Measurements from ENCODE around the gene LYZ.

The LYZ gene

GRCh38 chr12:69401940-69402339, 53.8 kb downstream of the LYZ start:
- TF ChIP-seq JUND (IDR thresholded peaks at IDR 0.05; ENCODE audit: low read depth), result no peak
- DNase-seq (ENCODE audit: low read depth in 1 of 2, low spot score in 1 of 2), result no peak
- in situ Hi-C loops (cut with HindIII; ENCODE audit: low pct_unique_long_range_greater_than_20kb, low sequenced_read_pairs), result no loop called here

All from T47D (cell line).